Neutrophil (primary cell): ENCODE results near the gene ABCA1.
"Not testable (repeated sequence)": the region's sequence is repeated elsewhere in the genome, so short reads cannot be mapped to it uniquely, and the experiment has no call there.

Experiments used
- H3K27ac ChIP-seq: fragments of 200-600 bp; sonication (generic); 2 replicates; pipeline ENCODE4 v1.5.1; 2016; ENCODE audit warnings: mild to moderate bottlenecking, moderate library complexity
- H3K27me3 ChIP-seq: fragments of 200-600 bp; sonication (generic); 2 replicates; pipeline ENCODE4 v1.6.0; 2016; ENCODE audit warnings: mild to moderate bottlenecking
- H3K36me3 ChIP-seq: fragments of 200-600 bp; sonication (generic); 2 replicates; pipeline ENCODE4 v1.5.1; 2017
- H3K4me1 ChIP-seq, 2 experiments: fragments of 200-600 bp in 1 of 2; sonication (generic) in 1 of 2; 1 replicate in 1 of 2; 2 replicates in 1 of 2; pipeline versions ENCODE4 v1.5.1 to v1.6.1; 2013 to 2016; ENCODE audit warnings: low read depth in 1 of 2, low read length in 1 of 2, mild to moderate bottlenecking in 1 of 2, moderate library complexity in 1 of 2; ENCODE audit not compliant: control insufficient read depth in 1 of 2, insufficient read depth in 1 of 2
- H3K4me3 ChIP-seq, 2 experiments: fragments of 200-600 bp in 1 of 2; sonication (generic) in 1 of 2; 1 replicate in 1 of 2; 2 replicates in 1 of 2; pipeline ENCODE4 v1.5.1; 2013 to 2016; ENCODE audit warnings: low read depth in 1 of 2, low read length in 1 of 2, mild to moderate bottlenecking in 1 of 2, moderate library complexity in 1 of 2
- H3K9me3 ChIP-seq: fragments of 200-600 bp; sonication (generic); 2 replicates; pipeline ENCODE4 v1.5.1; 2016
- CTCF ChIP-seq: fragments of 200-600 bp; sonication (generic); IDR thresholded peaks from 2 replicates; pipeline ENCODE4 v1.5.1; 2016; ENCODE audit warnings: antibody characterized with exemption

ABCA1 gene

DNA sequence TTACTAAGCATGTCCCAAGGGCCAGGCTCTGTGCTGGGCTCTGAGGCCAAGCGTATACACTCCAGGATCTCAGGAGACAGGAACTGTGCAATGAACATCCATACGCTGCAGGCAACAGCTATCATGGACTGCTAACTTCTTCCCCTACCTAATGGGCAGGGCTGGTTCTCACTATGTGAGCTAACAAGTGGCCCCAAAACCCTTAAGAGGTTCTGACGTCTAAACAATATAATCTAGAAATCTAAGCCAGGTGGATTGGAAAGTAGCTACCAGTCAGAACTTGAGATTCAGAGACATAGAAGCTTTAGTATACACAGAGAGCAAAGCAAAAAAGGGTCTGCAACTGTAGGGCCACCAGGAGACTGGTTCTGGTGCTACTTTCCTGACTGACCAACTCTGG lies 27.6 kb downstream of the ABCA1 start:
- no peaks in the 10 kb centered on the region for H3K27me3 ChIP-seq
- H3K36me3 ChIP-seq = peaks cover 22% of the 10 kb centered on the region
- H3K9me3 ChIP-seq = no peaks in the 10 kb centered on the region
- TF ChIP-seq CTCF = no peak
- no peak overlapping the region for H3K4me3 ChIP-seq
- peaks cover 0 to 7% of the 10 kb centered on the region in 2 experiments for H3K4me1 ChIP-seq
- H3K27ac ChIP-seq = peak overlapping the region; percentile 0

GRCh38 chr9:104899759-104900247 lies 28.2 kb downstream of the ABCA1 start:
- Histone ChIP-seq H3K4me1 (peaks cover 0 to 7% of the 10 kb centered on the region in 2 experiments), H3K27me3 (no peaks in the 10 kb centered on the region), H3K4me3 (no peak overlapping the region), H3K9me3 (no peaks in the 10 kb centered on the region), H3K27ac (no peak overlapping the region), H3K36me3 (peaks cover 22% of the 10 kb centered on the region)
- no peak for TF ChIP-seq CTCF

GRCh38 chr9:104898376-104898775 lies 29.6 kb downstream of the ABCA1 start:
- not testable (repeated sequence) for H3K4me3 ChIP-seq, H3K4me1 ChIP-seq, H3K9me3 ChIP-seq, H3K27me3 ChIP-seq, H3K27ac ChIP-seq
- peaks cover 20% of the 10 kb centered on the region for H3K36me3 ChIP-seq

DNA sequence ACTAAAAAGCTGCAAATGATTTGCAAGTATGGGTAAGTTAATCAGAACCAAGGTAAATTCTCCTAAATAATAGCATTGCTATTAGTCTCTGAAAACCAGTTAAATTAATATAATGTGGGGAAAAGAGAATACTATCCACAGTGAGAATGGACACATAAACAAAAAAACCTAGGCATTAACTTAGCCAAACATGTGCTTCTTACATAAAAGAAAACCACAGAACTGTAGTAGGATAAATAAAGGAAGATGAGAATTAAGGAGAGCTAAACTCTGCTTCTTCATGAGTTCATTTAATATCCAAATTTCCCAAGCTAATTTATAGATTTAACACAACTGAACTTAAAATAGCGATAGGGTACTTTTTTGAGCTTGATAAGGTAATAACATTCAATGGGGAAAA lies 31.8 kb downstream of the ABCA1 start:
- peaks cover 7% of the 10 kb centered on the region for H3K36me3 ChIP-seq
- H3K4me3 ChIP-seq = no peak overlapping the region
- no peaks in the 10 kb centered on the region for H3K27me3 ChIP-seq
- no peak overlapping the region for H3K27ac ChIP-seq
- no peak for TF ChIP-seq CTCF
- H3K9me3 ChIP-seq = no peaks in the 10 kb centered on the region
- peaks cover 0 to 7% of the 10 kb centered on the region in 2 experiments for H3K4me1 ChIP-seq

DNA sequence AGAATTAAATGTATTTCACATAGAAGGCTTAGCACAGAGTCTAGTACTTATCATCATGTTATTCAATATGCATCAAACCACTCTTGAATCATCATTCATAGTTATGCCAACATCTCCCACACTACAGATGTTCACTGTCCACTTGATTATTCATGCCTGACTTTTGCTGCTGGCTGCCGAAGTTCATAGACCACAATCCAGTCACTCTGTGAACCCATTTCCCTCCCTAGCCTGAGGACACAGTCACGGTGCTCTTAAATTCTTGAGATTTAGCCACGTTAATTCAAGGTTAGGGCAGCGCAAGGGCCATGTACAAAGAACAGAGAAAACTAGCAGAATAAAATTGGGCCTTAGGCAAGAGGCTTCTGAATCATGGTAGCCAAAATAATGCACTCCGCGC lies 32.4 kb downstream of the ABCA1 start:
- H3K36me3 ChIP-seq = peaks cover 7% of the 10 kb centered on the region
- H3K4me3 ChIP-seq = no peak overlapping the region
- no peaks in the 10 kb centered on the region for H3K27me3 ChIP-seq
- H3K27ac ChIP-seq = no peak overlapping the region
- TF ChIP-seq CTCF = no peak
- H3K9me3 ChIP-seq = no peaks in the 10 kb centered on the region
- peaks cover 0 to 1% of the 10 kb centered on the region in 2 experiments for H3K4me1 ChIP-seq

DNA sequence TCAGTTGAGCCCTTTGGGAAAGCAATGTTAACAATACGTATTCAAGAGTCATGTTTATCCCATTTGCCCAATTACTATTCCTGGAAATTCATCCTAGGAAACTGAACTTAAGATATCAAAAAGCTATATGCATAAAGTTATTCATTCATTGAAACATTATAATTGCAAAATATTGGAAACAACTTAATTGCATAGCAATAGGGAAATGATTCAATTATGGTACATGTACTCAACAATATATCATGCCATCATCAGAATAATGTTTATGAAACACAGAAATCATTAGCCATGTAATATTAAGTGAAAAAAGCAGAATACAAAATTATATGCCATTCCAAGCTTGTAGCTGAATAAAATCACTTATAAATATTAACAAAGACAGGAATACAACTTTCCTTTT lies 35.3 kb downstream of the ABCA1 start:
- Histone ChIP-seq H3K36me3 (peaks cover 16% of the 10 kb centered on the region), H3K4me1 (no peaks in the 10 kb centered on the region), H3K9me3 (no peaks in the 10 kb centered on the region), H3K27ac (no peak overlapping the region), H3K4me3 (no peak overlapping the region), H3K27me3 (no peaks in the 10 kb centered on the region)
- no peak for TF ChIP-seq CTCF
